PC-3 (cell line): ENCODE data around the gene GPRC5B. TPM values are rescaled to one million over a fixed set of nuclear protein-coding genes. Genes with fewer than 3 reads are reported as not detected.

Experiments
- ATAC-seq: fragments of 200-7000 bp; cut with Tn5 transposase; 2 replicates; pipeline ENCODE4 v1.9.1; 2020; ENCODE audit warnings: mild to moderate bottlenecking, moderate library complexity
- BruUV-seq: library from RNA; stranded (reverse); fragments of 400-500 nt; replicated peaks from 2 replicates; lab custom pipeline; 2021; lab: Mats Ljungman, UMichigan
- CTCF ChIA-PET: fragments of 300-600 bp; sonication (Branson Sonifier 250); formaldehyde crosslinking; loops from one replicate; lab custom pipeline; 2022; ENCODE audit warnings: antibody characterized with exemption; lab: Charles Lee
- POLR2A ChIA-PET: fragments of 300-600 bp; sonication (Branson Sonifier 250); formaldehyde crosslinking; loops from one replicate; lab custom pipeline; 2022; ENCODE audit warnings: antibody characterized with exemption; ENCODE audit not compliant: unreplicated experiment; lab: Charles Lee
- DNase-seq: peaks from one replicate; pipeline ENCODE4 v3.0.0-alpha.2; 2015
- H2AFZ ChIP-seq: fragments of 300-600 bp; sonication (generic); 2 replicates; pipeline ENCODE4 v1.6.0; 2016; ENCODE audit warnings: antibody characterized with exemption, low read length
- H3F3A ChIP-seq: fragments of 300-600 bp; sonication (generic); one replicate; pipeline ENCODE4 v1.6.0; 2017; ENCODE audit warnings: antibody characterized with exemption, low read length, control low read depth, mild to moderate bottlenecking; ENCODE audit not compliant: unreplicated experiment
- H3K27ac ChIP-seq: fragments of 300-600 bp; sonication (generic); 2 replicates; pipeline ENCODE4 v1.5.1; 2016; ENCODE audit warnings: mild to moderate bottlenecking, low read length
- H3K27me3 ChIP-seq: fragments of 300-600 bp; sonication (generic); 2 replicates; pipeline ENCODE4 v1.6.1; 2016; ENCODE audit warnings: low read length, mixed read lengths
- H3K36me3 ChIP-seq: fragments of 300-600 bp; sonication (generic); 2 replicates; pipeline ENCODE4 v1.6.1; 2016; ENCODE audit warnings: low read depth, mixed run types, low read length, mixed read lengths
- H3K4me1 ChIP-seq: fragments of 300-600 bp; sonication (generic); 2 replicates; pipeline ENCODE4 v1.5.1; 2016; ENCODE audit warnings: low read length; ENCODE audit not compliant: insufficient read depth
- H3K4me2 ChIP-seq: fragments of 300-600 bp; sonication (generic); 2 replicates; pipeline ENCODE4 v1.6.0; 2016; ENCODE audit warnings: low read length
- H3K4me3 ChIP-seq: fragments of 300-600 bp; sonication (generic); 2 replicates; pipeline ENCODE4 v1.5.1; 2016; ENCODE audit warnings: mild to moderate bottlenecking, low read length, mixed read lengths
- H3K79me2 ChIP-seq: fragments of 300-600 bp; sonication (generic); 2 replicates; pipeline ENCODE4 v1.6.1; 2017; ENCODE audit warnings: low read length, mixed read lengths
- H3K9ac ChIP-seq: fragments of 300-600 bp; sonication (generic); 2 replicates; pipeline ENCODE4 v1.6.0; 2016; ENCODE audit warnings: mild to moderate bottlenecking, low read length
- H3K9me2 ChIP-seq: fragments of 300-600 bp; sonication (generic); replicated peaks from 2 replicates; pipeline ENCODE4 v1.6.1; 2016; ENCODE audit warnings: mixed run types, low read length, mixed read lengths
- H3K9me3 ChIP-seq: fragments of 300-600 bp; sonication (generic); 2 replicates; pipeline ENCODE4 v1.6.1; 2016; ENCODE audit warnings: low read length, mixed read lengths
- H4K20me1 ChIP-seq: fragments of 300-600 bp; sonication (generic); 2 replicates; pipeline ENCODE4 v1.6.1; 2016; ENCODE audit warnings: low read length, mixed read lengths
- EZH2 ChIP-seq: fragments of 300-600 bp; sonication (generic); IDR thresholded peaks from one replicate; pipeline ENCODE4 v1.6.1; 2017; ENCODE audit warnings: antibody characterized with exemption, mild to moderate bottlenecking, low read length; ENCODE audit not compliant: unreplicated experiment
- EZH2phosphoT487 ChIP-seq: fragments of 300-600 bp; sonication (generic); IDR thresholded peaks from 2 replicates; pipeline ENCODE4 v1.6.1; 2018; ENCODE audit warnings: mild to moderate bottlenecking, antibody characterized with exemption, low read length, borderline replicate concordance
- intact Hi-C: fragments of 100-400 bp; cut with micrococcal nuclease; formaldehyde crosslinking; loops from 2 replicates; pipeline ENCODE4 v1.9.0; 2023
- total RNA-seq: library from RNA; depleted of rRNA; stranded (reverse); fragments of >200 nt; gene quantifications from 2 replicates; pipeline ENCODE4 v1.2.3, GENCODE V29; 2014
- TF ChIP-seq, protein P1 (sequence below): fragments of 300-600 bp; sonication (generic); conservative IDR thresholded peaks from 2 replicates; pipeline ENCODE4 v1.5.1; 2017; ENCODE audit warnings: antibody characterized with exemption, low read depth, mild to moderate bottlenecking, low read length

The GPRC5B gene
- total RNA-seq, 1 experiment from 2014 or later = 5.5 TPM

DNA sequence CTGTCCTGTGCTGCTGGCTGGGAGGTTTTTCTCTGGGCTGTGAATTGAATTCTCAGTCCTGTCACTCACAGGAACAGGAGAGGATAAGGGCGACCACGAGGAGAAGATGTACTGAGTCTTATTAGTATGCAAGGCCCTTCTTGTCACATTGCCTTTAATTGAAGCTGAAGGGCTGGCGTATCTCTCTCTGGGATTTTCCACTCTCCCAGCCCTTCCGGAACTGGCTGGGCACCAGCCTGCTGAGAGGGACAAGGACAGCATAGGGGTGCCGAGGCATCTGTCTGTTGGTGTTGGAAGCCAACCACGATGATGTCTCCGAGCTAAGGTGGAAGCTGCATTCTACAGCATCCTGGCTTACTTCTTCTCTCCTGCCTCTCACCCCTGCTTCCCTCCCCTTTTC is 33.2 kb downstream of the GPRC5B start:
- H3K27me3 ChIP-seq = no peaks in the 10 kb centered on the region
- TF ChIP-seq EZH2phosphoT487 (no peak), EZH2 (no peak)
- TF ChIP-seq, protein P1, sequence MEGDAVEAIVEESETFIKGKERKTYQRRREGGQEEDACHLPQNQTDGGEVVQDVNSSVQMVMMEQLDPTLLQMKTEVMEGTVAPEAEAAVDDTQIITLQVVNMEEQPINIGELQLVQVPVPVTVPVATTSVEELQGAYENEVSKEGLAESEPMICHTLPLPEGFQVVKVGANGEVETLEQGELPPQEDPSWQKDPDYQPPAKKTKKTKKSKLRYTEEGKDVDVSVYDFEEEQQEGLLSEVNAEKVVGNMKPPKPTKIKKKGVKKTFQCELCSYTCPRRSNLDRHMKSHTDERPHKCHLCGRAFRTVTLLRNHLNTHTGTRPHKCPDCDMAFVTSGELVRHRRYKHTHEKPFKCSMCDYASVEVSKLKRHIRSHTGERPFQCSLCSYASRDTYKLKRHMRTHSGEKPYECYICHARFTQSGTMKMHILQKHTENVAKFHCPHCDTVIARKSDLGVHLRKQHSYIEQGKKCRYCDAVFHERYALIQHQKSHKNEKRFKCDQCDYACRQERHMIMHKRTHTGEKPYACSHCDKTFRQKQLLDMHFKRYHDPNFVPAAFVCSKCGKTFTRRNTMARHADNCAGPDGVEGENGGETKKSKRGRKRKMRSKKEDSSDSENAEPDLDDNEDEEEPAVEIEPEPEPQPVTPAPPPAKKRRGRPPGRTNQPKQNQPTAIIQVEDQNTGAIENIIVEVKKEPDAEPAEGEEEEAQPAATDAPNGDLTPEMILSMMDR = no peak
- no peaks in the 10 kb centered on the region for H4K20me1 ChIP-seq
- no peak overlapping the region for H3K9ac ChIP-seq
- H3K4me3 ChIP-seq = no peak overlapping the region
- no peaks in the 10 kb centered on the region for H3K79me2 ChIP-seq
- POLR2A ChIA-PET = no interaction called here
- no TSS peak for BruUV-seq
- no peaks in the 10 kb centered on the region for H3K36me3 ChIP-seq
- intact Hi-C loops = no loop called here
- no peaks in the 10 kb centered on the region for H3K4me1 ChIP-seq
- CTCF ChIA-PET = no interaction called here
- H2AFZ ChIP-seq = no peak overlapping the region
- no peak for DNase-seq
- H3F3A ChIP-seq = no peaks in the 10 kb centered on the region
- H3K9me3 ChIP-seq = no peaks in the 10 kb centered on the region
- H3K9me2 ChIP-seq = no peaks in the 10 kb centered on the region
- ATAC-seq = no peak
- H3K4me2 ChIP-seq = no peak overlapping the region
- no peak overlapping the region for H3K27ac ChIP-seq

DNA sequence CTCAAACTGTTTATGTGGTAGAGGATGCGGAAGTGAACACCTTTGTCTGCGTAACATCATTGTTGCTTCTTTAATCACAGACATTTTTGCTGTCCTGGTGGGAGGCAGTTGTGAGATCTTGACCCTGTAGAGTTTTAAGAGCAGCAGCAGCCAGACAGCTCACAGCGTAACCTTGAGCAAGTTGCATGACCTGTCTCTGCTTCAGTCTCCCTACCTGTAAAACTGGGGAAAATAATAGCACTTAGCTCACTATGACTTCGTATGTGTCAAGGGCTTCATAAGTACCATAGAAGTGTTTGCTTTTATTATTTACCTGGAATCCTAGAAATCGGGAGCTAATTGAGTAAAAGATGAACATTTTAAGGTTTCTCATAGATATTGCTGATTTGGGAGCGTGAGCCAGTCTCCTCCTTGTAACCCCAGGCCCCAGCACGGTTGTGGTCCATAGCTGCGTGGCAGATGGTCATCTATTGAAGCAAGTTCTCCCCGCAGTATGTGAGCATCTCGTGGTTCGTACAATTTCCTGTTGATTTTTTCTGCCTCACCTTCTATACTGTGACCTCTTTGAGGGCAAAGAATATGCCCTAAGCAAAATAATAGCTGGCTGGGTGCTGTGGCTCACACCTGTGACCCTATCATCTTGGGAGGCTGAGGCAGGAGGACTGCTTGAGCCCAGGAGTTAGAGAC is 34.4 kb downstream of the GPRC5B start:
- ATAC-seq = no peak
- BruUV-seq = no TSS peak
- peaks cover under 1% of the 10 kb centered on the region for H3F3A ChIP-seq
- no peaks in the 10 kb centered on the region for H3K9me3 ChIP-seq
- H3K9ac ChIP-seq = no peak overlapping the region
- peaks cover 1% of the 10 kb centered on the region for H3K4me1 ChIP-seq
- no peak overlapping the region for H3K27ac ChIP-seq
- no peaks in the 10 kb centered on the region for H3K9me2 ChIP-seq
- no peaks in the 10 kb centered on the region for H3K27me3 ChIP-seq
- H3K79me2 ChIP-seq = no peaks in the 10 kb centered on the region
- no peak overlapping the region for H2AFZ ChIP-seq
- H3K4me2 ChIP-seq = no peak overlapping the region
- CTCF ChIA-PET = no interaction called here
- no peak for DNase-seq
- POLR2A ChIA-PET = no interaction called here
- no peak overlapping the region for H3K4me3 ChIP-seq
- no peaks in the 10 kb centered on the region for H3K36me3 ChIP-seq
- TF ChIP-seq, protein P1 = no peak
- TF ChIP-seq EZH2phosphoT487 (no peak), EZH2 (no peak)
- intact Hi-C loops = no loop called here
- H4K20me1 ChIP-seq = no peaks in the 10 kb centered on the region

DNA sequence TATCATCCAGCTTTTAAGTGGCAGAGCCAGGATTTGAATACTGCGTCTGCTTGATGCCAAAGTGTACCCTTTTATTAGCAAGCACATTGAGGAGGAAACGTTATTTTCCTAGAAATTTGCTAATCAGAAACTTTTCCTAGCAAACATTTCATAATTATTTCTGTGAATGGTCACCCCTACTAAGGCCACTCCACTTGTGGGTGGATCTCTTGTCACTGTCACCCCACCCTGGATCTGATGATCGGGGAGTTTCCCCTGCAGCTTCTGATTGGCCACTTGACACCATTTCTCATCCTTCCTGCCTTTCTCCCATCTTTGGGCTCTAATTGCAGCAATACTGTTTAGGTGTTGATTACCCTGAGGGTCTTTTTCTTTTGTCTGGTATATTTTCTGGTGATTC is 35.9 kb downstream of the GPRC5B start:
- no peak for ATAC-seq
- intact Hi-C loops = no loop called here
- no peaks in the 10 kb centered on the region for H3K9me2 ChIP-seq
- H3K9me3 ChIP-seq = no peaks in the 10 kb centered on the region
- POLR2A ChIA-PET = no interaction called here
- H3K27ac ChIP-seq = no peak overlapping the region
- TF ChIP-seq EZH2phosphoT487 (no peak), EZH2 (no peak)
- TF ChIP-seq, protein P1 = no peak
- DNase-seq = no peak
- no peak overlapping the region for H3K9ac ChIP-seq
- no peak overlapping the region for H3K4me2 ChIP-seq
- peaks cover 5% of the 10 kb centered on the region for H3F3A ChIP-seq
- H3K27me3 ChIP-seq = no peaks in the 10 kb centered on the region
- H3K79me2 ChIP-seq = no peaks in the 10 kb centered on the region
- peaks cover 9% of the 10 kb centered on the region for H3K4me1 ChIP-seq
- no TSS peak for BruUV-seq
- no peaks in the 10 kb centered on the region for H3K36me3 ChIP-seq
- no peaks in the 10 kb centered on the region for H4K20me1 ChIP-seq
- no peak overlapping the region for H2AFZ ChIP-seq
- H3K4me3 ChIP-seq = no peak overlapping the region
- CTCF ChIA-PET = no interaction called here
